ENCODE results near the gene TMEM30A.

Gene TMEM30A

GRCh38 chr6:75284632-75285282, at the start of gene TMEM30A (continued):
- TF ChIP-seq ZNF510 (tag by site-specific recombination; IDR thresholded peaks at IDR 0.05; ENCODE audit: insufficient replicate concordance) (no peak), ZNF76 (tag by site-specific recombination; IDR thresholded peaks at IDR 0.05; ENCODE audit: borderline replicate concordance, low read depth) (no peak; the same call in none of the 2 replicates), ZNF830 (tag by site-specific recombination; IDR thresholded peaks at IDR 0.05; ENCODE audit: low read depth) (no peak), ZBTB10 (tag by site-specific recombination; IDR thresholded peaks at IDR 0.05) (no peak), ZNF768 (tag by site-specific recombination; IDR thresholded peaks at IDR 0.05) (no peak), GLIS2 (tag by site-specific recombination; IDR thresholded peaks at IDR 0.05) (peak; percentile 81; the same call in 1 of the 2 replicates), ZNF530 (tag by site-specific recombination; IDR thresholded peaks at IDR 0.05; ENCODE audit: low read depth) (no peak), ZNF654 (tag by site-specific recombination; IDR thresholded peaks at IDR 0.05; ENCODE audit: low read depth) (no peak), ZNF621 (tag by site-specific recombination; IDR thresholded peaks at IDR 0.05) (no peak), ZBTB6 (tag by site-specific recombination; IDR thresholded peaks at IDR 0.05) (peak; percentile 63), ZBTB11 (tag by site-specific recombination; conservative IDR thresholded peaks at IDR 0.05; ENCODE audit: low read depth) (peak; percentile 99), ZNF175 (tag by site-specific recombination; IDR thresholded peaks at IDR 0.05) (no peak), ZNF169 (tag by site-specific recombination; IDR thresholded peaks at IDR 0.05) (no peak), MYNN (tag by site-specific recombination; IDR thresholded peaks at IDR 0.05; ENCODE audit: borderline replicate concordance) (no peak), ZNF645 (tag by site-specific recombination; IDR thresholded peaks at IDR 0.05) (no peak), REPIN1 (tag by site-specific recombination; IDR thresholded peaks at IDR 0.05; ENCODE audit: low read depth) (no peak), HIC1 (tag by site-specific recombination; IDR thresholded peaks at IDR 0.05) (no peak), ZNF214 (tag by site-specific recombination; IDR thresholded peaks at IDR 0.05; ENCODE audit: borderline replicate concordance) (no peak), ZNF600 (tag by site-specific recombination; IDR thresholded peaks at IDR 0.05) (no peak; the same call in 1 of the 2 replicates), ZNF544 (tag by site-specific recombination; IDR thresholded peaks at IDR 0.05) (no peak), ATF2 (tag by site-specific recombination; IDR thresholded peaks at IDR 0.05; ENCODE audit: low read depth) (no peak), ZNF777 (tag by site-specific recombination; IDR thresholded peaks at IDR 0.05; ENCODE audit: borderline replicate concordance) (no peak), ZNF624 (tag by site-specific recombination; IDR thresholded peaks at IDR 0.05) (no peak), BCL11A (tag by site-specific recombination; IDR thresholded peaks at IDR 0.05; ENCODE audit: low read depth) (no peak), HOXC10 (CRISPR knock-in tag; IDR thresholded peaks at IDR 0.05) (no peak), ZNF677 (tag by site-specific recombination; IDR thresholded peaks at IDR 0.05) (no peak), KLF16 (tag by site-specific recombination; IDR thresholded peaks at IDR 0.05) (peak; percentile 88), ZNF16 (tag by site-specific recombination; IDR thresholded peaks at IDR 0.05; ENCODE audit: low read depth) (no peak)

Measured in HEK293 (cell line).